AG04449 (cell line): ENCODE results near the gene SEMA4C.

Experiments
- CTCF ChIA-PET: fragments of 350-600 bp; formaldehyde crosslinking; extraction: SDS; loops from one replicate; lab custom pipeline; 2021; ENCODE audit warnings: antibody characterized with exemption; lab: Yijun Ruan, JAX
- POLR2A ChIA-PET: fragments of 400-600, 350-600 bp; formaldehyde crosslinking; extraction: SDS; loops from one replicate; lab custom pipeline; 2020; ENCODE audit warnings: antibody characterized with exemption, inconsistent platforms; lab: Yijun Ruan, JAX
- DNase-seq: peaks from one replicate; pipeline ENCODE4 v3.0.0-alpha.2; 2010; ENCODE audit warnings: low read depth, low spot score
- H3K4me3 ChIP-seq: 2 replicates; pipeline ENCODE4 v1.5.1; 2011; ENCODE audit warnings: low read depth, mild to moderate bottlenecking, control low read depth, low read length
- CTCF ChIP-seq: IDR thresholded peaks from one replicate; pipeline ENCODE4 v1.5.1; 2011; ENCODE audit warnings: mild to moderate bottlenecking, moderate library complexity, low read length, control low read depth, inconsistent platforms; ENCODE audit not compliant: insufficient read depth; ENCODE audit errors: missing control alignments

The SEMA4C gene

DNA sequence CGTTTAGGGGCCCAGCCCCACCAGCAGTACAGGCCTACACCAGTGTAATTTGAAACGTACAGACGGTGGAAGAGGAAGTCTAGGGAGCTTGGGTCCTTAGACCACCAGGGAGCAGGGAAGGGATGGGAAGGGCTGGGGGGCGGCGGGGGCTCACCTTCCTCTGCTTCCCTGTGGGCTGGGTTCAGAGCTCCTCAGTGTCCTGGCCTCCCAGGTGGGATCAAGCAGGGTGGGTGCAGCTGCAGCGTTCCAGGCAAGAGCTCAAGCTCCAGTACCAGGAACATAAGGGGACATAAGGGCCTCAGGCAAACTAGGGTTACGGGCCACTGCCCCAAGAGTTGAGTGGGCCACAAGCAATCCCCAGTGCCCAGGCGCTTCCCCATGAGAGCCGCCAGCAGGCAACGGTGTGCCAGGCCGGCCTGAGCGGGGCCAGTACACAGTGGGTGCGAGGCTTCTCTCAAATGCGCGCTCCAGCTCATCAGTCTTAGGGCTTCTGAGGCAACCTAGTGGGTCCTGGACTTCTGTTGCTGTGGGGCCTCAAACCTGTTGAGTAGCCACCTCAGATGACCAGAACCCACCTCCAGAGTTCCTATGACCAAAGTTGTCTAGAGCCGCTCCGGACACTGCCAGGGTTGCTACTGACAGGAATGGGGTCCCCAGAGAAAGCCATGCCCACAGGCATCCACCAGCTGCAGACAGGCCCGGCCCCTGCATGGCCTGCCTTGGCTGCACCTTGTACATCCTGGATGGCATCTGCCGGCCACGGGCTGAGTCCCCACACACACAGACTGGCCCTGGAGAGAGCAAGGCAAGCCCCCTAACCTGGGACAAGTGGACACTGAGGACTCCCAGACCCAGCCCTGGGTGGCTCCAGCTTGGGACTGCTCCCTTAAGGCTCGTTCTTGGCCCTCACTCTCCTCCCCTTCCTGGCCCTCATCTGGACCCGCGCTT lies 31.3 kb downstream of the SEMA4C start:
- CTCF ChIA-PET, result interaction anchor here (0.8 to 1.1 kb wide), 2 partner anchors 19 to 30 kb away, joined by 3 read pairs; partner anchors contain the start of gene ANKRD39
- no peak for DNase-seq
- POLR2A ChIA-PET, result no interaction called here
- no peak for TF ChIP-seq CTCF
- no peak overlapping the region for H3K4me3 ChIP-seq

DNA sequence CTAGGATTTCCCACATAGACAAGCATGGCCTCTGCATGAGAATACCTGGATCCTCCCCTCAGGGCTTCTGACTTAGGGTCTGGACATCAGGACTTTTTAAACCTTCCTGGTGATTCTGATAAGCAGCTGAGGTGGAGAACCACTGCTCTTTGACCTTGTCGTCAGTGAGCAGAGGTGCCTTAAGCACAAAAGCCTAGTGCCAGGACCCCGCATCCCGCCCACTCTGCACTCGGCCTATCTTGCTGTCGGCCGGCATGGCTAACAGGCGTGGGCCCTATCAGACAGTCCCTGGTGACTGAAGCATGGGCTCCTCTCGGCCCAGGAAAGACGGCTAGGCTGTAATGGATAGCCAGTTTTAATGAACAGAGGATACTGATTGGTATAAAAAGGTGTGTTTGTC lies 32.3 kb downstream of the SEMA4C start:
- no peak for TF ChIP-seq CTCF
- no peak for DNase-seq
- POLR2A ChIA-PET, result no interaction called here
- CTCF ChIA-PET, result no interaction called here
- H3K4me3 ChIP-seq, result no peak overlapping the region

DNA sequence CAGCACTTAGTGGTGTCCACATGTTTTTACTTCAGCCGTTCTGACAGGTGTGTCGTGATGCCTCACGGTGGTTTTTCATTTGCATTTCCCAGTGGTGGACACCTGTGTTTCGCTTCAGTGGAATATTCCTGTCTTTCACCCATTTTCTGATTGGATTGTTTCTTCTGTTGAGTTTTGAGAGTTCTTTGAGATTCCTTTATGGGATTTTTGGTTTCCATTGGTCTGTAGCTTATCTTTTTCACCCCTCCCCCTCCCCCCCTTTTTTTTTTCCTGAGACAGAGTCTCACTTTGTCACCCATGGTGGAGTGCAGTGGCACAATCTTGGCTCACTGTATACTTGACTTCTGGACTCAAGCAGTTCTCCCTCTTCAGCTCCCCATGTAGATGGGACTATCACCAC lies 34.0 kb downstream of the SEMA4C start:
- TF ChIP-seq CTCF, result no peak
- ChIA-PET POLR2A (interaction anchor here (0.7 kb wide), 1 partner anchor 15 kb away, joined by 3 read pairs; no protein-coding TSS in a partner anchor), CTCF (interaction anchor here (1.4 kb wide), 1 partner anchor 14 kb away, joined by 3 read pairs; no protein-coding TSS in a partner anchor)
- no peak overlapping the region for H3K4me3 ChIP-seq
- DNase-seq, result no peak

- no peak for DNase-seq
- H3K4me3 ChIP-seq, result no peak overlapping the region
- TF ChIP-seq CTCF, result no peak
Measured at GRCh38 chr2:96832754-96833507, 36.9 kb downstream of the SEMA4C start.

GRCh38 chr2:96832408-96832753 lies 37.5 kb downstream of the SEMA4C start:
- no peak for DNase-seq
- POLR2A ChIA-PET, result interaction anchor here (1.1 kb wide), 2 partner anchors 8 kb away, joined by 3 to 4 read pairs; no protein-coding TSS in a partner anchor
- no peak overlapping the region for H3K4me3 ChIP-seq
- no peak for TF ChIP-seq CTCF
- CTCF ChIA-PET, result interaction anchor here (1.3 to 1.8 kb wide), 3 partner anchors 11 to 280 kb away, joined by 4 to 7 read pairs (median 7); partner anchors contain the start of gene ANKRD36

More at GRCh38 chr2:96832754-96833507, 36.9 kb downstream of the SEMA4C start:
- CTCF ChIA-PET, result interaction anchor here (1.0 to 1.8 kb wide), 4 partner anchors 8 to 279 kb away, joined by 3 to 7 read pairs (median 6); partner anchors contain the start of gene ANKRD36
- POLR2A ChIA-PET, result interaction anchor here (1.1 to 1.7 kb wide), 2 partner anchors 8 to 25 kb away, joined by 4 read pairs; partner anchors contain the start of gene ANKRD39

DNA sequence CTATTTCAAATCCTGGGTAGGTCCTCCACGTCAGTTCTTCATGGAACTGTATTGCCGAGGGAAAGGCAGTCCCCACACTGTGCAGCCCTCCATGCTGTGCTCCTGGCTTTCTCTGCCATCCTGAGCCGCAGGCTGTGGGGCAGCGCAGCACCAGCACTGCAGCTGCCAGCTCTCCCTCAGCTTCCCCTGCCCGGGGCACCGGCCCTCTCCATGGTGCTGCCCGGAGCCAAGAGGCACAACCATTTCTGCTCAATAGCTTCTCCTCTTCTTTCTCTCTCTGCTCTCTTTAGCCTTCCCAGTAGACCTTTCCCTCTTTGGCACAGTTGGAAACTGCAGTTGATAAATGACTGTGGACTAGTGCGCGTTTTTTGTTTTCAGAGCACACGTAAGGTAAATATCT lies 38.2 kb downstream of the SEMA4C start:
- TF ChIP-seq CTCF, result no peak
- POLR2A ChIA-PET, result interaction anchor here (1.1 kb wide), 1 partner anchor 9 kb away, joined by 3 read pairs; no protein-coding TSS in a partner anchor
- no peak overlapping the region for H3K4me3 ChIP-seq
- CTCF ChIA-PET, result interaction anchor here (0.6 to 1.8 kb wide), 3 partner anchors 11 to 281 kb away, joined by 4 to 7 read pairs (median 4); partner anchors contain the start of genes ANKRD36 and CNNM3
- DNase-seq, result no peak
